H54 (cell line): ENCODE results near the gene SEH1L.
A peak's percentile ranks its signal among the peaks of the same experiment; 100 is the strongest.
"Not testable (repeated sequence)": the region's sequence is repeated elsewhere in the genome, so short reads cannot be mapped to it uniquely, and the experiment has no call there.

ENCODE experiments used
- DNase-seq: peaks from one replicate; pipeline ENCODE4 v3.0.0; 2011; ENCODE audit warnings: low spot score, mixed read lengths; ENCODE audit not compliant: insufficient read length
- FAIRE-seq: peaks from 3 replicates; lab custom pipeline; 2011; peaks lifted over from hg19 to GRCh38; lab: Jason Lieb, UNC
- POLR2A ChIP-seq: IDR thresholded peaks from 2 replicates; pipeline ENCODE4 v1.6.1; 2011; ENCODE audit warnings: low read depth, mild to moderate bottlenecking, low read length

The SEH1L gene

GRCh38 chr18:12963069-12963468 lies 15.3 kb downstream of the SEH1L start:
- no peak for FAIRE-seq
- TF ChIP-seq POLR2A = no peak
- no peak for DNase-seq

GRCh38 chr18:12968115-12968514 lies 20.3 kb downstream of the SEH1L start:
- TF ChIP-seq POLR2A = no peak
- no peak for DNase-seq
- FAIRE-seq = no peak

GRCh38 chr18:12968619-12969018 lies 20.8 kb downstream of the SEH1L start:
- DNase-seq = no peak
- no peak for TF ChIP-seq POLR2A
- FAIRE-seq = no peak

- no peak for TF ChIP-seq POLR2A
- FAIRE-seq (no peak), DNase-seq (no peak)
Measured at GRCh38 chr18:12973562-12974213, 25.9 kb downstream of the SEH1L start.

GRCh38 chr18:12975488-12975887 lies 27.7 kb downstream of the SEH1L start:
- no peak for TF ChIP-seq POLR2A
- no peak for DNase-seq
- FAIRE-seq = no peak

DNA sequence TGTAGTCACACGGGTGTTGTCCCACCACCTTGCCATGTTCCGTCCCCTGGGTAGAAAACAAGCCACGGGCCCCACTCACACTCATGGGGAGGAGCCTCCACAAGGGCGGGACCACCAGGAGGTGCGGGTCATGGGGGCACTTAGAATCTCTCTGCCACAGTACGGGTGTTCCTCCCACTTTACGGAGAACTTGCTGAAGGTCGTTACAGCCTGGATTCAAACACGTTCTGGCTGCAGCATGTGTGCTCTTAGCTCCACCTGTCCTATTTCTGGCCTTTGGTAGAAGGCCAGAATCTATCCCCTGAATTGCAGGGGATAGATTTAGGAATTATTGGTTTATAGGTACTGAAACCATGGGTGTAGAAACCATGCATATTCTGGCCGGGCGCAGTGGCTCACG lies 28.5 kb downstream of the SEH1L start:
- FAIRE-seq (no peak), DNase-seq (no peak)
- no peak for TF ChIP-seq POLR2A

DNA sequence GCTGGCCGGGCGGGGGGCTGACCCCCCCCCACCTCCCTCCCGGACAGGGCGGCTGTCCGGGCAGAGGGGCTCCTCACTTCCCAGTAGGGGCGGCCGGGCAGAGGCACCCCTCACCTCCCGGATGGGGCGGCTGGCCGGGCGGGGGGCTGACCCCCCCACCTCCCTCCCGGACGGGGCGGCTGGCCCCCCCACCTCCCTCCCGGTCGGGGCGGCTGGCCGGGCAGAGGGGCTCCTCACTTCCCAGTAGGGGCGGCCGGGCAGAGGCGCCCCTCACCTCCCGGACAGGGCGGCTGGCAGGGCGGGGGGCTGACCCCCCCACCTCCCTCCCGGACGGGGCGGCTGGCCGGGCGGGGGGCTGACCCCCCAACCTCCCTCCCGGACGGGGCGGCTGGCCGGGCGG lies 32.3 kb downstream of the SEH1L start:
- not testable (repeated sequence) for DNase-seq, FAIRE-seq

DNA sequence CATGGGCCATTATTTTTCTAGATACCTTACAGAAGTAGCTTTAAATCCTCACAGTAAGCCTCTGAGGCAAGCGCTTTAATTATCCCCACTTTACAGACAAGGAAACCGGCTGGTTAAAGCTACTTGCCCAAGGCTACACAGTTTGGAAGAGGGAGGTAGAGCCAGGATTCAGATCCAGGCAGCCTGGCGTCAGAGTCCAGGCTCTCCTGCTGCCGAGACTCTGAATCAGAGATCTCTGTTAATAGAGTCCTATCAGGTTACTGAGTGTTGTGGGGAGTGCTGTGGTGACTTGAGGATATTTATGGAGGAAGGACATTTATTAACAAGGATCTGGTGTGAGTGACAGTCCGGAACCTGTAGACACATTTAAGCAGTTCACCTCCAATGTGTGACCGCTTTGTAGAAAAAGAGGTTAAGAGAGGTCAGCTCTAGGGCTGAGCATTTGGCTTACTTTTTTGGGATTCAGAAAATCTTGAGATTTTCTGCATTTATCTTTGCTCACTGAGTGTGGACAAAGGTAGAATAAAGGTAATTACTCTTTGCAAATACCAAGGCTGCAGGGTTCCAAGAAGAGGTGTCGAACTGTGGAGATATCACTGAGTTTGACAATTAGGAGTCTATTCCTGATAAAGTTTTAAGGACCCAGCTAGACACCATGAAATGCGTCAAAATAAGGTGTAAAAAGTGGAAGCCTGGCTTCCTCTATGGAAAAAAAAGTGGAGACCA lies 41.7 kb downstream of the SEH1L start:
- no peak for DNase-seq

DNA sequence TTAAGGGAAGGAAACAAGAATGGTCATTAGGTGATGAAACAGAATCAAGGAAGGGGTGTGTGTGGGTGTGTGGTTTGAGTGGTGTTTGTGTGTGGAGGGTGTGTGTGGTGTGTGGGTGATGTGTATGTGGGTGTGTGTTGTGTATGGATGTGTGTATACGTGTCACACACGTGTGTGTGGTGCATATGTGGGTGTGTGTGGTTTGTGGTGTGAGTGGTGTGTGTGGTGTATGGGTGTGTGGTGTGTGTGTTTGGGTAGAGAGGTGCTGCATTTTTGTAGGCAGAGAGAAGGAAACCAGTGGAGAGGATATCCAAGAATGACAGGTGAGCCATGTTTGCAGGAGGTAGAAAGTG lies 42.3 kb downstream of the SEH1L start:
- DNase-seq (no peak), FAIRE-seq (peak; percentile 67)

More for the DNA sequence above, 41.7 kb downstream of the SEH1L start:
- TF ChIP-seq POLR2A = no peak
- FAIRE-seq = no peak

DNA sequence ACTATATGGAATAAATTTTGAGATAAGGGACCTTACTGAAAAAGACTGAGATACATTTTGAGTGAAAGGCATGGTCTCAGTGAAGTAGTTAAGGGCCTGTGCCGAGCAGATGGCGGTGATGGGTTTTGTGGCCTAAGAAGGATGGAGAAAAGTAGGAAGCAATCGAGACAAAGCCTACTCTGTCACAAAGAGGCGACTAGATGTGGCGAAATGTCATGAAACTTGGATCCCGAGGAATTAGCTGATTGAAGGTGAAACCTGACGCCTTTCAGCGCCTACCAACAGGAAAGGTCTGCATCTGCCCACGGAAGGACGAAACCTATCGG lies 42.8 kb downstream of the SEH1L start:
- FAIRE-seq (no peak), DNase-seq (peak; percentile 7)
- no peak for TF ChIP-seq POLR2A

More for the DNA sequence above, 42.3 kb downstream of the SEH1L start:
- TF ChIP-seq POLR2A = no peak

- TF ChIP-seq POLR2A = peak; percentile 96
- peak; percentile 92 for FAIRE-seq
- DNase-seq = peak; percentile 85
Measured at GRCh38 chr18:12990967-12991820, 43.4 kb downstream of the SEH1L start, which contains the start of gene CEP192. Gene CEP192, plus strand, starts transcription at chr18:12991362. Its CDS starts 8,063 bp downstream, at chr18:12999425.

- TF ChIP-seq POLR2A = no peak
- FAIRE-seq (peak; percentile 11), DNase-seq (no peak)
Measured at GRCh38 chr18:12991821-12992179, 44.0 kb downstream of the SEH1L start.

DNA sequence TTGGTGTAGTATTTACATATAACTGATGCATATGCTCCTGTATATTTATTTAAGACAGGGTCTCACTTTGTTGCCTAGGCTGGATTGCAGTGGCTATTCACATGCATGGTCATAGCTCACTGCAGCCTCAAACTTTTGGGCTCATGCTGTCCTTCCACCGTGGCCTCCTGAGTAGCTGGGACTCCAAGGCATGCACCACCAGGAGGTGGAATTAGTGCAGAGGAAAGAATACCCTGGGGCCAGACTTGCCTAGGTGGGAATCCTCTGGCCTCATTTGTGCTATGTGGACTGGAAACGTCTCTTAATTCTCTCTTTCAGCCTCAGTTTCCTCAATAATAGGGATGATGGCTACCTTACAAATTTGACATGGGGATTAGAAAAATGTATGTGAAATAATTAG lies 45.6 kb downstream of the SEH1L start:
- no peak for TF ChIP-seq POLR2A
- FAIRE-seq (no peak), DNase-seq (no peak)

- TF ChIP-seq POLR2A = no peak
- DNase-seq (no peak), FAIRE-seq (no peak)
Measured at GRCh38 chr18:12995424-12995823, 47.6 kb downstream of the SEH1L start.

- DNase-seq = no peak
- FAIRE-seq = no peak
- TF ChIP-seq POLR2A = no peak
Measured at GRCh38 chr18:12995952-12996477, 48.2 kb downstream of the SEH1L start.
